ENCODE results near the gene LHFPL2. TPM values are rescaled to one million over a fixed set of nuclear protein-coding genes. Genes with fewer than 3 reads are reported as not detected.

The LHFPL2 gene
- total and polyA plus RNA-seq, 4 donors: 6.5 to 49.4 (median 47.7) TPM

DNA sequence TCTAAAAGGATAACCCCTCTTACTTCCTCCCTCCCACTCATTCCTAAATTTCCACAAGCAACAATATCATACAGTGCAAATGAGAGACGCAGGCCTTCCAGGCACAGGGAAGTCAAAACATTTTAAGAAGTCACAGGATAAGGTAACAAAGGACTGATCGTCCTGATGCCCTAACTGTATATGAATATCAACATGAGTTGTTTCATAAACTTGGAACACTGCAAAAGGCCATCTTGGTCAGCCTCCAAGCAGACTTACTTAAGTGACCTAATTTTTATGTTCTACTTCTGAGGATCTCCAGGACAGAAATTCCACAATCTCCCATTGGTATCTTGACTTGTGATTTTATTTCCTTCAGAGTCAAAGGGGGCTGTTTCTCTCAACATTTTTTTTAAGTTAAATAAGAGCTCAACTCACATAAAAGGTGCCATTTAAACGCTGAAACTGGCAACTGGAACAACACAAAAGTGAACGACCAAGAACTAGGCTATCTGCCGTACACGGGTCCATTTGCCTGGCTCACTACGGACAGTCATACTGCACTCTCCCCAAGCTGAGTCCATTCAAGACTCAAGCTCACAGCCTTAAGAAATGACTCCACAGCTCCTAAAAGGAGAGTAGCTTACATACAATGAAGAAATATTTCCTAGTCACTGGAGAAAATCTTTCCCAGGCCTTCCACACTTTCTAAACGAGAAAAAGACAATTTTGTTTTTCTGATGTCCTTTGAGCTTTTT is 71.3 kb downstream of the LHFPL2 start:
- ATAC-seq (ENCODE audit: insufficient read depth, low FRiP score) (no peak), DNase-seq (peak in 2 of 3 donors; percentile 49 to 70)
- Histone ChIP-seq H3K4me3 (no peak overlapping the region), H3K36me3 (ENCODE audit: control insufficient read depth in 4 of 4, insufficient read depth in 4 of 4, low read length in 4 of 4) (peaks cover 0 to 3% (median 0%) of the 10 kb centered on the region in 4 donors), H3K27me3 (ENCODE audit: control insufficient read depth in 3 of 3, insufficient read depth in 3 of 3, low read length in 2 of 3) (no peaks in the 10 kb centered on the region), H3K27ac (ENCODE audit: low read depth in 1 of 2, low read length in 1 of 2) (no peak overlapping the region), H3K9ac (ENCODE audit: insufficient read depth in 1 of 2, low read length in 2 of 2) (no peak overlapping the region), H3K4me1 (ENCODE audit: control insufficient read depth in 5 of 5, insufficient read depth in 5 of 5, low read length in 5 of 5) (peaks cover 0 to 18% (median 16%) of the 10 kb centered on the region in 5 donors), H3K9me3 (ENCODE audit: control insufficient read depth in 4 of 4, insufficient read depth in 3 of 4, low read length in 3 of 4) (peaks cover 0 to 2% (median 0%) of the 10 kb centered on the region in 4 donors)
- TF ChIP-seq, protein P1, sequence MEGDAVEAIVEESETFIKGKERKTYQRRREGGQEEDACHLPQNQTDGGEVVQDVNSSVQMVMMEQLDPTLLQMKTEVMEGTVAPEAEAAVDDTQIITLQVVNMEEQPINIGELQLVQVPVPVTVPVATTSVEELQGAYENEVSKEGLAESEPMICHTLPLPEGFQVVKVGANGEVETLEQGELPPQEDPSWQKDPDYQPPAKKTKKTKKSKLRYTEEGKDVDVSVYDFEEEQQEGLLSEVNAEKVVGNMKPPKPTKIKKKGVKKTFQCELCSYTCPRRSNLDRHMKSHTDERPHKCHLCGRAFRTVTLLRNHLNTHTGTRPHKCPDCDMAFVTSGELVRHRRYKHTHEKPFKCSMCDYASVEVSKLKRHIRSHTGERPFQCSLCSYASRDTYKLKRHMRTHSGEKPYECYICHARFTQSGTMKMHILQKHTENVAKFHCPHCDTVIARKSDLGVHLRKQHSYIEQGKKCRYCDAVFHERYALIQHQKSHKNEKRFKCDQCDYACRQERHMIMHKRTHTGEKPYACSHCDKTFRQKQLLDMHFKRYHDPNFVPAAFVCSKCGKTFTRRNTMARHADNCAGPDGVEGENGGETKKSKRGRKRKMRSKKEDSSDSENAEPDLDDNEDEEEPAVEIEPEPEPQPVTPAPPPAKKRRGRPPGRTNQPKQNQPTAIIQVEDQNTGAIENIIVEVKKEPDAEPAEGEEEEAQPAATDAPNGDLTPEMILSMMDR (IDR thresholded peaks at IDR 0.05; ENCODE audit: control extremely low read depth, extremely low read depth): no peak
- WGBS, 2 donors: 74 to 84% methylated on average over 8 of the region's 8 CpGs

DNA sequence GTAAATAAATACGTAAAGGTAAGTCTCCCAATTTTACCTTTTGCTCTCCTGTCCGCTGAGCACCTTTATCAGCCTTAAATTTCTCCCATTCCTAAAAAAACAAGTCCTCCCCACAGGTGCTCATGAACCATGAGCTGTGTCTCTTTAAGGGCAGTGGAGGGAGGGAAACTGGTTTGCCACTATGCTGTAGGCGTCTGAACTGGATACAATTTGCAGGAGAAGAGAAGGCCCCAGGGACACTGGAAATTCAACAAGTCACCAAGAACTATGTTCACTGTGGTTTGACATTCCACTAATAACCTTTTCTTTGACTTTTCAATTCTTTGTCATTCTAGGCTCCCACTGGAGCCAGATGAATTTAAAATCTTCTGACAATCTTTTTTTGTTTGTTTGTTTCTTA is 72.2 kb downstream of the LHFPL2 start:
- 86 to 89% methylated on average over 3 of the region's 3 CpGs for WGBS, 2 donors
- Histone ChIP-seq H3K36me3 (ENCODE audit: control insufficient read depth in 4 of 4, insufficient read depth in 4 of 4, low read length in 4 of 4) (peaks cover 0 to 3% (median 0%) of the 10 kb centered on the region in 4 donors), H3K4me1 (ENCODE audit: control insufficient read depth in 5 of 5, insufficient read depth in 5 of 5, low read length in 5 of 5) (peaks cover 0 to 18% (median 16%) of the 10 kb centered on the region in 5 donors), H3K9ac (ENCODE audit: insufficient read depth in 1 of 2, low read length in 2 of 2) (no peak overlapping the region), H3K9me3 (ENCODE audit: control insufficient read depth in 4 of 4, insufficient read depth in 3 of 4, low read length in 3 of 4) (peaks cover 0 to 2% (median 0%) of the 10 kb centered on the region in 4 donors), H3K4me3 (no peak overlapping the region), H3K27ac (ENCODE audit: low read depth in 1 of 2, low read length in 1 of 2) (no peak overlapping the region), H3K27me3 (ENCODE audit: control insufficient read depth in 3 of 3, insufficient read depth in 3 of 3, low read length in 2 of 3) (no peaks in the 10 kb centered on the region)
- ATAC-seq (ENCODE audit: insufficient read depth, low FRiP score) (no peak), DNase-seq (no peak)
- TF ChIP-seq, protein P1 (IDR thresholded peaks at IDR 0.05; ENCODE audit: control extremely low read depth, extremely low read depth): no peak

DNA sequence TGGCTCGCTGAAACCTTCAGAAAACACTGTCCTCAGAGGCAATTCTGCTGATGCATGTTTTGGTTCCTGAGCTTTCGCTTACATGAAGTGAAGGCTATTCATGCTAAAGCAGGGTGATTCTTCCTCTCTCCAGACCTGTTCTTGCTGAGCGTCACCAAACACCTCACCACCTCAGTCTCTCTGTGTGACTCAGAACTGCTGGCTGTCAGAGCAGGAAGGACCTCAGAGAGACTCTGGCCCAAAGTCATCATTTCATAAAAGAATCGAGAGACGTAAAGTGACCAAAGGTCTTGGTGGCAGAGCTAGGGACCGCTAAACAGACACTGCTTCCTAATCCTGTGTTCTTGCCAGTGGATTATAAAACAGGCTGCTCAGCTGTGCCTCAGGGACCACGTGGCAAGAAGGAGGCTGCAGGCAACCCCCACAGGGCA is 73.8 kb downstream of the LHFPL2 start:
- TF ChIP-seq, protein P1 (IDR thresholded peaks at IDR 0.05; ENCODE audit: control extremely low read depth, extremely low read depth): no peak
- H3K4me1 ChIP-seq (ENCODE audit: control insufficient read depth in 5 of 5, insufficient read depth in 5 of 5, low read length in 5 of 5): peaks cover 4 to 22% (median 18%) of the 10 kb centered on the region in 5 donors
- 78 to 88% methylated on average over 7 of the region's 7 CpGs for WGBS, 2 donors
- H3K9me3 ChIP-seq (ENCODE audit: control insufficient read depth in 4 of 4, insufficient read depth in 3 of 4, low read length in 3 of 4): peaks cover 0 to 2% (median 0%) of the 10 kb centered on the region in 4 donors
- no peak overlapping the region for H3K4me3 ChIP-seq
- ATAC-seq (ENCODE audit: insufficient read depth, low FRiP score) (no peak), DNase-seq (no peak)
- no peaks in the 10 kb centered on the region for H3K27me3 ChIP-seq (ENCODE audit: control insufficient read depth in 3 of 3, insufficient read depth in 3 of 3, low read length in 2 of 3)
- H3K36me3 ChIP-seq (ENCODE audit: control insufficient read depth in 4 of 4, insufficient read depth in 4 of 4, low read length in 4 of 4): peaks cover 0 to 3% (median 0%) of the 10 kb centered on the region in 4 donors
- no peak overlapping the region for H3K27ac ChIP-seq (ENCODE audit: low read depth in 1 of 2, low read length in 1 of 2)
- no peak overlapping the region for H3K9ac ChIP-seq (ENCODE audit: insufficient read depth in 1 of 2, low read length in 2 of 2)
